NCI-H510A (cell line): ENCODE measurements around the gene DBNL.

Source experiments
- DNase-seq: peaks from one replicate; lab custom pipeline; 2025; lab: John Stamatoyannopoulos, UW

Gene DBNL

GRCh38 chr7:44078521-44078920 lies 34.0 kb downstream of the DBNL start:
- DNase-seq, result no peak

- DNase-seq, result no peak
These were observed 35.0 kb downstream of the DBNL start for GRCh38 chr7:44079331-44080021.

- DNase-seq, result no peak
These were observed 35.6 kb downstream of the DBNL start for GRCh38 chr7:44080118-44080517.

- DNase-seq, result no peak
These were observed 36.3 kb downstream of the DBNL start for GRCh38 chr7:44080686-44081265.

GRCh38 chr7:44081266-44081748 lies 36.8 kb downstream of the DBNL start:
- no peak for DNase-seq

- peak; percentile 96 for DNase-seq
These were observed 38.2 kb downstream of the DBNL start for GRCh38 chr7:44082541-44083207.

- DNase-seq, result no peak
These were observed 39.3 kb downstream of the DBNL start for GRCh38 chr7:44083796-44084195.

GRCh38 chr7:44084701-44085100 lies 40.2 kb downstream of the DBNL start:
- DNase-seq, result no peak

GRCh38 chr7:44085546-44085945 lies 41.0 kb downstream of the DBNL start:
- no peak for DNase-seq

GRCh38 chr7:44086627-44087026 lies 42.1 kb downstream of the DBNL start:
- no peak for DNase-seq

- no peak for DNase-seq
These were observed 43.7 kb downstream of the DBNL start for GRCh38 chr7:44087911-44088838.

- no peak for DNase-seq
These were observed 48.7 kb downstream of the DBNL start for GRCh38 chr7:44093102-44093641.

- DNase-seq, result no peak
These were observed 49.9 kb downstream of the DBNL start for GRCh38 chr7:44094365-44094764.

- no peak for DNase-seq
These were observed 50.5 kb downstream of the DBNL start for GRCh38 chr7:44094883-44095592.

GRCh38 chr7:44095781-44096180 lies 51.3 kb downstream of the DBNL start:
- no peak for DNase-seq

GRCh38 chr7:44096326-44096881 lies 51.9 kb downstream of the DBNL start:
- DNase-seq, result no peak

GRCh38 chr7:44097064-44097932 lies 52.8 kb downstream of the DBNL start:
- no peak for DNase-seq

- DNase-seq, result no peak
These were observed 53.9 kb downstream of the DBNL start for GRCh38 chr7:44098092-44099068.

GRCh38 chr7:44099669-44100068 lies 55.2 kb downstream of the DBNL start:
- DNase-seq, result no peak
